Hepatocyte (in vitro differentiated cells): ENCODE data around the gene P2RX1. TPM values are rescaled to one million over a fixed set of nuclear protein-coding genes. Genes with fewer than 3 reads are reported as not detected.
A peak's percentile ranks its signal among the peaks of the same experiment; 100 is the strongest.

Experiments
- DNase-seq: peaks from one replicate; pipeline ENCODE4 v3.0.0-alpha.2; 2016; ENCODE audit warnings: low spot score
- H2AFZ ChIP-seq: fragments of 200-600 bp; sonication (generic); 2 replicates; pipeline ENCODE4 v1.6.0; 2016; ENCODE audit warnings: antibody characterized with exemption, mild to moderate bottlenecking
- H3K27ac ChIP-seq: fragments of 200-600 bp; sonication (generic); 2 replicates; pipeline ENCODE4 v1.5.1; 2016; ENCODE audit warnings: mild to moderate bottlenecking
- H3K27me3 ChIP-seq: fragments of 200-600 bp; sonication (generic); 2 replicates; pipeline ENCODE4 v1.6.1; 2016
- H3K36me3 ChIP-seq: fragments of 200-600 bp; sonication (generic); replicated peaks from 2 replicates; pipeline ENCODE4 v1.5.1; 2016; ENCODE audit warnings: low read depth; ENCODE audit not compliant: insufficient read depth
- H3K4me1 ChIP-seq: fragments of 200-600 bp; sonication (generic); 2 replicates; pipeline ENCODE4 v1.5.1; 2016; ENCODE audit warnings: mild to moderate bottlenecking, moderate library complexity; ENCODE audit not compliant: insufficient read depth
- H3K4me2 ChIP-seq: fragments of 200-600 bp; sonication (generic); 2 replicates; pipeline ENCODE4 v1.6.0; 2016
- H3K4me3 ChIP-seq: fragments of 200-600 bp; sonication (generic); 2 replicates; pipeline ENCODE4 v1.5.1; 2016; ENCODE audit warnings: mild to moderate bottlenecking
- H3K79me2 ChIP-seq: fragments of 200-600 bp; sonication (generic); 2 replicates; pipeline ENCODE4 v1.6.0; 2017; ENCODE audit warnings: mild to moderate bottlenecking
- H3K9me2 ChIP-seq: fragments of 200-600 bp; sonication (generic); replicated peaks from 2 replicates; pipeline ENCODE4 v1.6.0; 2017; ENCODE audit warnings: mild to moderate bottlenecking; ENCODE audit not compliant: insufficient read depth
- H3K9me3 ChIP-seq: fragments of 200-600 bp; sonication (generic); 2 replicates; pipeline ENCODE4 v1.5.1; 2016; ENCODE audit warnings: low read depth, mild to moderate bottlenecking
- H4K20me1 ChIP-seq: fragments of 200-600 bp; sonication (generic); 2 replicates; pipeline ENCODE4 v1.6.0; 2016; ENCODE audit warnings: mild to moderate bottlenecking; ENCODE audit not compliant: insufficient read depth, poor library complexity, severe bottlenecking
- CTCF ChIP-seq: fragments of 200-600 bp; sonication (generic); IDR thresholded peaks from 2 replicates; pipeline ENCODE4 v1.5.1; 2016; ENCODE audit warnings: antibody characterized with exemption, mild to moderate bottlenecking; ENCODE audit not compliant: poor library complexity
- EZH2 ChIP-seq: fragments of 200-600 bp; sonication (generic); IDR thresholded peaks from 2 replicates; pipeline ENCODE4 v1.6.1; 2016; ENCODE audit warnings: antibody characterized with exemption, mild to moderate bottlenecking, borderline replicate concordance
- EZH2phosphoT487 ChIP-seq: fragments of 200-600 bp; sonication (generic); IDR thresholded peaks from one replicate; pipeline ENCODE4 v1.6.1; 2018; ENCODE audit warnings: antibody characterized with exemption, mild to moderate bottlenecking, low read depth, moderate library complexity; ENCODE audit not compliant: unreplicated experiment, severe bottlenecking
- WGBS: methylation state at CpG from one replicate; pipeline ENCODE4 v1.1.6; 2016; ENCODE audit warnings: low lambda C conversion rate; ENCODE audit errors: missing lambda C conversion rate; 5-methylcytosine and 5-hydroxymethylcytosine counted together
- polyA plus RNA-seq: library from polyadenylated mRNA; unstranded; fragments of >200 nt; fragmentation: Nextera tagmentation; extraction: Ambion mirVana; gene quantifications from 2 replicates; pipeline ENCODE4 v1.2.1, GENCODE V29; 2016
- total RNA-seq: library from RNA; depleted of rRNA; stranded (reverse); fragments of >200 nt; gene quantifications from 2 replicates; pipeline ENCODE4 v1.2.3, GENCODE V29; 2014

The P2RX1 gene
- total and polyA plus RNA-seq, 2 experiments from 2014 or later = 0.50 to 1.8 TPM

DNA sequence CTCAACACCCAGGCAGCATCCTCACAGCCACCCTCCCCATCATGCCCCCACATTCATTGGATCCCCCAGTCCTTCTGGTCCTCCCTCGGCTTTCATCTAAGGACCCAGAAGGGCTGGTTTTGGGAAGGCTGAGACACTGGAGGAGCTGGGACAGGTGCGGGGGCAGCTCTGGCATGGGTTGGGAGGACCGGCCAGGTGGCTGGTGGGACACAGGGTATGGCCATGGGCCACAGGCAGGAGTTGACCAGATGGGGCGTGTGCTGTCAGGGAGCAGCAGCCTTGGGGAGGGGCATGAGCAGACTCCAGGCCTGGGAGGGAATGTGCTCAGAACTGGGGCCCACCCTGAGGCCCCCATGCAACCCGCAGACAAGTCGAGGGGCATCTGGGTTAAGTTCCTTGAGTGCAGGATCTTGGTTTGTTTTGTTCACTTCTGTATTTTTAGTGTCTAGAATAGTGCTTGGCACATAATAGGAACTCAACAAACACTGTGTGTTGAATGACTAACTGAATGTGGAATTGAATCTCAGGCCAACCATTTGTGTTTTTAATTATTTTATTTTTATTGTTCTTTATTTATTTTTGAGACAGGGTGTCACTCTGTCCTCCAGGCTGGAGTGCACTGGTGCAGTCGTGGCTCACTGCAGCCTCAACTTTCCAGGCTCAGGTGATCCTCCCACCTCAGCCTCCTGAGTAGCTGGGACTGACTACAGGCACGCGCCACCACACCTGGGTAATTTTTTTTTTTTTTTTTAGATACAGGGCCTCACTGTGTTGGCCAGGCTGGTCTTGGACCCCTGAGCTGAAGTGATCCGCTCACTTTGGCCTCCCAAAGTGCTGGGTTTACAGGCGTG, 5.6 kb downstream of the P2RX1 start:
- no peaks in the 10 kb centered on the region for H4K20me1 ChIP-seq
- H3K9me3 ChIP-seq = no peaks in the 10 kb centered on the region
- no peaks in the 10 kb centered on the region for H3K79me2 ChIP-seq
- no peak for DNase-seq
- TF ChIP-seq EZH2 (no peak), EZH2phosphoT487 (no peak), CTCF (no peak)
- H3K27me3 ChIP-seq = no peaks in the 10 kb centered on the region
- 91% methylated on average over 11 of the region's 11 CpGs for WGBS
- no peaks in the 10 kb centered on the region for H3K36me3 ChIP-seq
- H3K4me2 ChIP-seq = no peak overlapping the region
- H3K4me3 ChIP-seq = no peak overlapping the region
- no peaks in the 10 kb centered on the region for H3K4me1 ChIP-seq
- H3K27ac ChIP-seq = no peak overlapping the region
- H3K9me2 ChIP-seq = no peaks in the 10 kb centered on the region
- H2AFZ ChIP-seq = no peak overlapping the region

DNA sequence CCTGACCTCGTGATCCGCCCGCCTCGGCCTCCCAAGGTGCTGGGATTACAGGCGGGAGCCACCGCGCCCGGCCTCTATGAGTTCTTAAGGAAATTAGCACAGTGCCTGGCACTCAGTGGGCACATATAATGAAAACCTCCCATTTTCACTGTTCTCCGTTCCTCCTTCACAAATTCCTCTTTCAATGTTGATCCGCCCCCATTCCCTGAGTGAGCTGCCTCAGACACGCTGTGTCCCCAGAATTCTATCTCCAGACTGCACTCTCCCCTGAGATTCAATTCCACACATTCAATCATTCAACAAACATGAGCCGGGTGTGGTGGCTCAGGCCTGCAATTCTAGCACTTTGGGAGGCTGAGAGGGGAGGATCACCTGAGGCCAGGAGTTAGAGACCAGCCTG, 7.0 kb downstream of the P2RX1 start:
- WGBS = 94% methylated on average over 12 of the region's 12 CpGs
- H3K4me1 ChIP-seq = no peaks in the 10 kb centered on the region
- no peak overlapping the region for H3K27ac ChIP-seq
- no peak for DNase-seq
- no peaks in the 10 kb centered on the region for H3K27me3 ChIP-seq
- H3K36me3 ChIP-seq = no peaks in the 10 kb centered on the region
- H3K4me2 ChIP-seq = no peak overlapping the region
- TF ChIP-seq EZH2phosphoT487 (no peak), CTCF (no peak)
- no peaks in the 10 kb centered on the region for H4K20me1 ChIP-seq
- H2AFZ ChIP-seq = no peak overlapping the region
- H3K9me3 ChIP-seq = no peaks in the 10 kb centered on the region
- H3K79me2 ChIP-seq = no peaks in the 10 kb centered on the region
- no peaks in the 10 kb centered on the region for H3K9me2 ChIP-seq
- no peak overlapping the region for H3K4me3 ChIP-seq

DNA sequence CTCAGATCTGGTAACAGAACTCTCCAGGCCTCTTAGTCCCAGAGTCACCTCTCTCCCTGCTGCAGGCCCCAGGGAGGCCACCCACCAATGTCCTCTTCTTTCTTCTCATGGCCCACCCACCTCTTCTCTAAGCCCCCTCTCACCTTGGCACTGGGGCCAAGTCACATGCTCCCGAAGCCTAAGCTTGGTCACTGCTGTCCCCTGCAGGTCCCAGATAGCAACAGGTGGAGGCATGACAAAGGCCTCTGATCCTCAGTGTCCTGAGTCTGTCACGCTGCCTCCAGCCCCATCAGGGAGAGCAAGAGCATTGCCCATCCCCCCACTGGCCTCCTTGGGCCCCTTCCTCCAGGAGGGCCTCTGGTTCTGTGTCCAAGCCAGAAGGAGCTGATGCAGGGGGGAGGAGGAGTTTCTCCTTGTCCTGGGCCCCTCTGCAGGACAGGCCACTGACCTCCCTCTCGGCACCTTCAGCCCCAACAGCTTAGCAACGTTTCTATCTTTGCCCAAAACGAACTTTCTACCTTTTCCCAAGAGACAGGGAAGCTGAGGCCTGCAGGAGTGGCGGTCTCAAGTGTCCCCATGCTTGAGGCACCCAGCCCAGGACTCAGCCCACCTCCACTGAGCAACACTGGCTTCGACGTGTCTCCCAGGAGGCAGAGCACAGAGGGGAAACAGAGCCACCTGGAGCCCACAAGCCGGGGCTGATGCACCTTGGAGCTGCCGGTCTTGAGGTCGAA, 8.6 kb downstream of the P2RX1 start:
- Histone ChIP-seq H3K4me1 (no peaks in the 10 kb centered on the region), H3K4me3 (no peak overlapping the region), H3K9me3 (no peaks in the 10 kb centered on the region), H3K27me3 (no peaks in the 10 kb centered on the region), H3K4me2 (no peak overlapping the region), H2AFZ (no peak overlapping the region), H3K9me2 (no peaks in the 10 kb centered on the region), H4K20me1 (no peaks in the 10 kb centered on the region), H3K27ac (no peak overlapping the region), H3K79me2 (no peaks in the 10 kb centered on the region), H3K36me3 (no peaks in the 10 kb centered on the region)
- TF ChIP-seq EZH2phosphoT487 (no peak), EZH2 (no peak), CTCF (peak; percentile 35)
- DNase-seq = no peak
- WGBS = 79% methylated on average over 11 of the region's 11 CpGs
